C1 segment of cervical spinal cord (tissue), 14 donors: ENCODE data around the gene ZNF296.

Experiments
- DNase-seq, 14 donors: peaks; one replicate each; lab custom pipeline; 2025; lab: John Stamatoyannopoulos, UW

The ZNF296 gene

DNA sequence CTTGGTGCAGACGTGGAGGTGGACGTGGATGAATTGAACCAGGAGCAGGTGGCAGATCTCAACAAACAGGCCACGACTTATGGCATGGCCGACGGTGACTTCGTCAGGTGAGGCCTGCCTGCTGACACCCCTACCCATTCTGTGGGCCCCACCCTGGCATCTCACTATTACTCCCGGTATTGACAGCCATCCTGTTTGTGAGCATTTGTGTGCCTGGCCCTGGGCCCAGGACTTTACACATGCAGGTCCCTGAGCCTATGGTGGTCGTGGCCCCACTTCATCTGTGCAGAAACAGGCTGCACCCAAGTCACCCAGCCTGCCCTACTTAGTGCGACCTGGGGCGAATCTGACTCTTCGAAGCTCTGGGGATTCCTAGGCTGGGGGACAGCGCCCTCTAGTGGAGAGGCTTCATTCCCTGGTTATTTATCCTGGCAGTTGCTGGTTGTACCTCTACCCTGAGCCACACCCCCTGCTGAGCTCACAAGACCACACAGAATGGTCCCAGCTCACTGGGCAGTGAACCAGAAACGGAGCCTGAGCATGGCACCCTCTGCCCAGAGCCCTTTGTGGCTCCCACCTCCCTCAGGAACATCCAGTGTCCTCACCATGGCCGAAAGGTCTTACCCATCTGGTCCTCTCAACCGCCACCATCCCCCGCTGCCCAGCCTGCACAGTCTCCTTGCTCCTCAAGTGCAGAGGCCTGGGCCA, 16.9 kb downstream of the ZNF296 start:
- peak in 13 of 14 donors; percentile 5 to 75 (median 50) for DNase-seq

DNA sequence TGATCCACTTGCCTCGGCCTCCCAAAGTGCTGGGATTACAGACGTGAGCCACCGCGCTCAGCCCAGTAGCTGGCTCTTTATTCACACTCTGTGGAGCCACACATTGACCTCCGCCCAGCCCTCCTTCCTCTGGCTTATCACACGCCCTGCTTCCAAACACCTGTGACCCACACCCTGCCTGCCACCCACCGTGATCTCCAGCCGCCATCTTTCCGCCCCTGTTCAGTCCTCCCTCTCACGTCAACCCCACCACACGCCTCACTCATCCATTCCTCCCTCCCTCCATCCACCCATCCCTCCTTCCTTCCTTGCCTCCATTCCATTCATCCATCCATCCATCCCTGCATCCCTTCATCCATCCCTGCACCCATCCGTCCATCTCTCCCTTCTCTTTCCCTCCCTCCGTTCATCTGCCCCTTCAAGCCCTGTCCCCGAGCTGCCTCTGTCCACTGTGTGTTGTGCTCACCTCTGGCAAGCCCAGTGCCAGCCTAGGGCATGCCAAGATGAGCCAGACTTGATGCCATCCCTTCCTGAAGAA, 17.6 kb downstream of the ZNF296 start:
- no peak for DNase-seq

DNA sequence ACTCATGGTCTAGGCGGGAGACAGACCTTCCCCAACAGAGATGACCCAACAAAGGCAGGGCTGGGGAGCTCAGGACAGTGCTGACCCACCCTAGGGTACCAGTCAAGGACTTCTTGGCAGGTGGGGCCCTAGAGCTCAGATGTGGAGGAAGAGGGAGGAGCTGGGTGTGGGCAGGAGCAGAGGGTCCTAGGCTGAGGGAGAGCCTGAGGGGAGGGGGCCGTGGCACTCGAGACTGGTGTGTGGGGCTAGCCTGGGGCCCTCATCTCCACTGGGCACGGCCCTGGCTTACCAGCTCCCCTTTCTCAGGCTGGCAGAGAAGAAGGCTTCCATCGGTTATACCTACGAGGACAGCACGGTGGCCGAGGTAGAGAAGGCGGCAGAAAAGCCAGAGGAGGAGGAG, 18.8 kb downstream of the ZNF296 start:
- DNase-seq = no peak

DNA sequence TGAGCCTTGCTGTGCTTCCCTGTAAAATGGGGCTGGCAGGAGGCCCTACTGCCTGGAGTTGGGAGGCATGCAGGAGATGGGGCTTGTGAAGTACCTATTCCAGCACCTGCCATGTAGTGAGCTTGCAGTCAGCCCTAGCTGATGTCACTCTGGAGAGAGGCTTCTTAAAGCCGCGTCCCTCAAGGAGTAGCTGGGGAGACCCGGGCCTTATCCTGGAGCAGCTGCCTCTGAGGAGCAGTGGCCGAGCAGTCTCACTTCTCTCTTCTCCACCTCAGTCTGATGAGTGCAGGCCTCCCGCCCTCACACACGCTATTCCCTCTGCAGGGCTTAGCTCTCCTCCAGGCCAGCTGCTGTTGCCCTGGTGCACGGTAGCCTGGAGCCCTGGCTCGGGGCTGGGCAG, 19.4 kb downstream of the ZNF296 start:
- no peak for DNase-seq

DNA sequence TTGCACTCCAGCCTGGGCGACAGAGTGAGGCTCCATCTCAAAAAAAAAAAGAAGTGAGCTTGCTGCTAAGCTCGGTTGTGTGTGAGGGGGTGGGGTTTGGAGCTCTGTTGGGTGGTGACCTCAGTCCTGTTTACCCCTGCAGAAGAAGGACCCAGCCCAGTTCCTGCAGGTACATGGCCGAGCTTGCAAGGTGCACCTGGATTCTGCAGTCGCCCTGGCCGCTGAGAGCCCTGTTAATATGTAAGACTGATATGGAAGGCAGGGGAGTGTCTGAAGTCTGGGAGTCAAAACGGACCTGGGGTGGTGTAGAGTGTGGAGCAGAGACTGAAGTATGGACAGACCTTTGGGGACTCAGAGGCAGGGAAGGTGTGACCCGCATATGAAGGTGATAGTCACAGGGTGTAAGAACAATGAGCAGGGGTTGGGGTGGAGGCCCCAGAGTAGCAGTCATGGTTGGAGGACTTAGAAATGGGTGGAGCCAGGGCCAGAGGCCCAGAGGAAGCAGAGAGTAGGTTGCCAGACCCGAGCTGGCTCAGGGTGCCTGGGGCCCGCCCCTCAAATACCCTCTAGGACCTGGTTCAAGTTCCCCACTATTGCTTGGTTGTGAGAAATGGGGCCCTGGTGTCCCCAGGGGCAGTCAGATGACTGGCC, 24.2 kb downstream of the ZNF296 start:
- DNase-seq = no peak

DNA sequence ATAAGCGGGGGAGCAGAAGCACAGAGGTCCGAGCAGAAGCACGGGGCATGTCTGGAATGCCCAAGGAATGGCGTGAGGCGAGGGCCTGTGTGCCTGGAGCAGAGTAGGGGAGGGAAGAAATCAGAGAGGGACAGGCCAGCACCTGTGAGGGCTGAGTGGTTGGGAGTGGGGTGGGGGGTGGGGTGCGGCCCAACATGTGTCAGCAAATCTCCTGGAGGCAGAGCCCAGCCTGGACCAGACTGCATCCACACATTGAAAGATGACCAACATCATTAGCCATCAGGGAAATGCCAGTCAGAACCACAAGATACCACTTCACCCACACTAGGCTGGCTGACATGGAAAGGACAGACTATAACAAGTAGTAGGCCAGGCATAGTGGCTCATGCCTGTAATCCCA, 26.2 kb downstream of the ZNF296 start:
- no peak for DNase-seq

DNA sequence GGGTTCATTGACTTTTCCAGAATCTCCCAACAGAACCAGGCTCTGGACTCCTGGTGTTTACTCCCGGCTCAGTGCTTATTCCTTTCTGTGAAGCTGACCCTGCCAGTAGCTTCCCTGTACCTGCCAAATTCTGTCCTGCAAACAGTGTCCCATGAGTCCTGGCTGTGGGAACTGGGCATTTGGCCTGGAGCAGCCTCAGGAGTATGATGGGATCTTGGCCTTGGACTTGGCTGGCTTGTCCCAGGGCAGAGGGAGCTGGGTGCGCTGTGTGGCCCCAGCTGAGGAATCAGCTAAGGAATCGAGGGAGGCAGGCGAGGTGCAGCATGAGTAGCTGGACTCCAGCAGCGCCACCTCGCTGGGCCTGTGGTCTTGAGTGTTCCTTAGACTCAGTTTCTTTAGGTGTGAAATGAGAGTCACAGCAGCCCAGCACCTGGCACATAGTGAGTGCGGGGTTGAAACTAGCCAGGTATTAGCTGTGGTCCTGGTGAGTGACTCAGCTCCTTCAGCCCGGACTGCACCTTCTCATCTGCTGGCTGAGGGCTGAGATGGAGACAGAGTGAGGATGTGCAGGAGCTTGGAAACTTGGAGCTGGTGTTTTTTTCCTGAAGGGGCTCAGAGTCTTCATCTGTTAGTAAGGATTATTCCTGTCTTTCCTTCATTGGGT, 27.1 kb downstream of the ZNF296 start:
- DNase-seq = peak in 11 of 14 donors; percentile 2 to 53 (median 43)

DNA sequence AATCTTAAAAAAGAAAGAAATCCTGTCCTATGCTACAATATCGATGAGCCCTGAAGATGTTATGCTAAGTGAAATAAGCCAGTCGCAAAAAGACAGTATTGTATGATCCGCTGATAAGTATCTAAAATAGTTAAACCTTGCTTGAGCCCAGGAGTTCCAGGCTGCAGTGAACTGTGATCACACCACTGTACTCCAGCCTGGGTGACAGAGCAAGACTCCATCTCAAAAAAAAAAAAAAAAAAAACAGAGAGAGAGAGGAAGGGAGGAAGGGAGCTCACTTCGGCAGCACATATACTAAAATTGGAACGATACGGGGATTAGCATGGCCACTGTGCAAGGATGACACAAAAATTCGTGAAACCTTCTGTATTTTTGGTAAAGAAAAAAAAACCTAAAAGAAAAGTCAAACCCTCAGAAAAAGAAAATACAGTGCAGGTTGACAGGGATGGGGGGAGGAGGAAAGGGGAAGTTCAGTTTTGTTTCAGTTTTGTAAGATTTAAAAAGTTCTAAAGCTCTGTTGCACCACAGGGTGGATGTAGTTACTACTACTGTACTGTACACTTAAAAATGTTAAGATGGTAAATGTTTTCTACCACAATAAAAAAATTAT, 29.0 kb downstream of the ZNF296 start:
- no peak for DNase-seq

DNA sequence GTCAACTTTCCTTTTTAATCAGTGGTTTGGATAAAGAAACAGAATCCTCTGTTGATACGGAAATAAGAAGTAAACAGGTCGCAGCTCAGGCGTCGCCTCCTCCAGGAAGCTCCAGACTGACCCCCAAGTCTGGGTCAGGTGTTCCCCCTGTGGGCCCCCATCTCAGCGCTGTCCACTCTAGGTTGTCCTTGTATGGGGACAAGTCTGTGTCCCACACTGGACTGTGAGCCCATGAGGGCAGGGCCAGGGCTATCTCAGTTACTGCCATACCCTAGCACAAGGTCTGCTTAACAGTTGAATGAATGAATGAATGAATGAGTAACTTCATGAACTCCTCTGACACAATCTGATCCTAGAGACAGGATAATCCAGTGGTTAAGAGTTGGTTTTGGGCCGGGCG, 29.9 kb downstream of the ZNF296 start:
- peak in 1 of 14 donors; percentile 41 for DNase-seq

DNA sequence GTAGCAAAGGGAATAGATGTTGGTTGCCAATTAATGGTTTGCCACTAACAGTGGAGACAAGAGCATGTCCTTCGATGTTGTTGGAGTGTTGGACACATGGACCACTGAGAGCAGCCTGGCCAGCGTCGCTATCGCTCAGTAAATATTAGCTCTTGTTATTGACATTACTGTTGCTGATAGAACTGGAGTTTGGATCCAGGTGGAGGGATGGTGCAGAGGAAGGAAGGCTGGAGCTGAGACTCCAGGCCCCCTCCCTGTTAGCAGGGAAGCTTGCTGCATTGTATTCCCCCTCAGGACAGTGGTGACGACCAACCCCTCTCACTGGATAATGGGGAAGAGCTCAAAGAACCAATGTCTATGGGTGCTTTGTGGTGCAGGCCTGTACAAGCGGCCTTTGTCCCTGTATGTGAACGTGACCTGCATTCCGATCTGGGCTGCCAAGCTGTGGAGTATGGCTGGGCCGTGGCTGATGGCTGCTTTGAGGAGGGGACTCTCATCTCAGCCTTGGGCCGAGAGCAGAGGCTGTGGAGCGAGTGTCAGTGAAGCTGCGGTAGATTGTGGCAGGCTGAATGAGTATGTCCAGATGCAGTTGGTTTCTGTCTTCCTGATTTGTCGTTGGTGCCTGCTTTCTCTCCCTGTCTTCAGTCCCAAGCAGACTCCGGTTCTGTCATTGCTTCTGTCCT, 30.5 kb downstream of the ZNF296 start:
- DNase-seq = peak in 13 of 14 donors; percentile 9 to 85 (median 73)

DNA sequence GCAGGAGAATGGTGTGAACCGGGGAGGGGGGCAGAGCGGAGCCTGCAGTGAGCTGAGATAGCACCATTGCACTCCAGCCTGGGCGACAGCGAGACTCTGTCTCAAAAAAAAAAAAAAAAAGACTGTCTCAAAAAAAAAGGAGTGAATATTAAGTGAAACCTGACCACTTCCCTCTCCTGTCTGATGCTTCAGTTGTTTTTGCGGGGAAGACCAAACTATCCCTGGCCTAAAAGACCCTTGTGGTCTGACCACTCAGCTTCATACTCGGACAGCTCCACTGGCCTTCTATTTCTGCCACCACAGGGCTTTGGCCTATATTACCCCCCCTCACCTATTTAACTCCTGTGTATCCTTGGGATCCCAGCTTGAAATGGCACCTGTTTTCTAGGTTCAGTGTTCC, 35.2 kb downstream of the ZNF296 start:
- no peak for DNase-seq

DNA sequence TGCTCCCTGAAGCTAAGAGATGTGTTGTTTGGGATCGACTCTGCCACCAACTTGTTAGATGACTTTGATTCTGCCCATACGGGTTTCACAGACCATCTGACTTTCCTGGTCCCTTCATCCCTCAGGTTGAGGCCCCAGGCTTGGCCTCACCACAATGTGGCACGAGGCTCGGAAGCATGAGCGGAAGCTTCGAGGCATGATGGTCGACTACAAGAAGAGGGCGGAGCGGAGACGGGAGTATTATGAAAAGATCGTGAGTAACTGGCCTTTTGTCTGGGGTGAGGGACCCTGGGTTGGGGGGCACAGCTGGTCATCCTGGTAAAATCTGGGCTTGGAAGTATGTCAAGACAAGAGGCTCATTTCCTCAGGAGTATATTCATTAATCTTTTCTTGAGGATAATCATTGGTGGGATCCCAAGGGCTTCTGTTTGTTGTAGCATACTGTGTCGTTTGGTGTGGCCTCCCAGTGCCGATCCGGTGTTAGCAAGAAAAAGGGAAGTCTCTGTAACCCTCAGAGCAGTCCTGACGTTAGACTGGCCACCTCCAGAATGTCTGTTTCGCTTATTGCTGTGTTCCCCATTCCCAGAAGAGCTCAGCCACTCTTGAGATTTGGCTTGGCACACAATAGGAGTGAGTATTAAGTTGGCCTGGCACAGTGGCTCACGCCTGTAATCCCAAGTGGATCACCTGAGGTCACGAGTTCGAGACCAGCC, 36.1 kb downstream of the ZNF296 start:
- no peak for DNase-seq

DNA sequence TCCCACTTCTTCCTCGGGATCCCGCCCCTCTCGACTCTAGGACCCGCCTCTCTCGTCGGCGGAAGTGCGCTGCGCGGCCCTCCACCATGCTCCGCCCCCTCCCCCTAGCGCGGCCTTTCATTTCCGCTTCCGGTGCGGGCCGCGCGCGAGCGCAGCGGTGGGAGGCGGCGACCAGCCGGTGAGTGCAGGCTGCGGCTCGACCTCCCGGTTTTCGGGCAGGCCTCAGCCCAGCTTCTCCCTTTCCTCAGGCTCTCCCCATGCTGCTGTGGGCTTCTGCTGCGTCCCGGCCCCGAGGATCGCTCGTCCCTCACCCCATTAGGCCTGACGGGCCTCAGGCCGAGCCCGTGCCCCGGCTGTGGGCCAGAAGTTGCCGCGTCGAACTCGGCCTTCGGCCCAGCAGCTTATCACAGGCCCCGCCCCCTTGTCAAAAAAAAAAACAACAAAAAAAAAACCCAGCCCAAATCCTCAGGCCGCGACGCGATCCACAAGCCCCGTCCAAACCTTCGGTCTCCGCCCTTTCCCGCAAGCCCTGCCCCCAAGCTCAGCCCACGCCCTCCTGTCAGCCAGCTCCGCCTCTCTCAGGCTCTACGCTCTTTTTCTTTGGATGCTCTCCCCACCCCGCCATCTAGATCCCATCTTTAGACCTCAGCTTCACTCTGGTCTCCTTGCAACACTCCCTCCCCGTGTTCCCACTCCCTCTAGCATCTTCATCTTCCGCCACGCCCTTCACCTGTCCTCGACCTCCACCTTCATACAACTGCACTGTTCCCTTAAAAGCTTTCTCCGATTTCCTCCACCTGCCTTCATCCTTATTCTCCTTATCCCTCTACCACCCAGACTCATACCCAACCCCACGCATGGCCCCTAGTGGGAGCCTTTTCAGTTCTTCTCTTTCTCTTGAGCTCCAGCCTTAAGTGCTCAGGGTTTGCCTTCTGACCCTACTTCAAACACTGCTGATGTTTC, 37.1 kb downstream of the ZNF296 start, which contains the start of gene CLASRP:
TSS of gene CLASRP (plus strand) at position 115 of the 963 bp plus-strand sequence. CDS start 1,168 bp downstream, outside the sequence.
- peak in 13 of 14 donors; percentile 59 to 91 (median 83) for DNase-seq

DNA sequence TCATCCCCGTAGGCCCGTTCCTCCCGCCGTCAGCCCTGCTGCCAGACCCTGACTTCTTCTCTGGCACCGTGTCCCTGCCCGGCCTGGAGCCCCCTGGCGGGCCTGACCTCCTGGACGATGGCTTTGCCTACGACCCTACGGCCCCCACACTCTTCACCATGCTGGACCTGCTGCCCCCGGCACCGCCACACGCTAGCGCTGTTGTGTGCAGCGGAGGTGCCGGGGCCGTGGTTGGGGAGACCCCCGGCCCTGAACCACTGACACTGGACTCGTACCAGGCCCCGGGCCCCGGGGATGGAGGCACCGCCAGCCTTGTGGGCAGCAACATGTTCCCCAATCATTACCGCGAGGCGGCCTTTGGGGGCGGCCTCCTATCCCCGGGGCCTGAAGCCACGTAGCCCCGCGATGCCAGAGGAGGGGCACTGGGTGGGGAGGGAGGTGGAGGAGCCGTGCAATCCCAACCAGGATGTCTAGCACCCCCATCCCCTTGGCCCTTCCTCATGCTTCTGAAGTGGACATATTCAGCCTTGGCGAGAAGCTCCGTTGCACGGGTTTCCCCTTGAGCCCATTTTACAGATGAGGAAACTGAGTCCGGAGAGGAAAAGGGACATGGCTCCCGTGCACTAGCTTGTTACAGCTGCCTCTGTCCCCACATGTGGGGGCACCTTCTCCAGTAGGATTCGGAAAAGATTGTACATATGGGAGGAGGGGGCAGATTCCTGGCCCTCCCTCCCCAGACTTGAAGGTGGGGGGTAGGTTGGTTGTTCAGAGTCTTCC, 38.7 kb downstream of the ZNF296 start:
- no peak for DNase-seq

DNA sequence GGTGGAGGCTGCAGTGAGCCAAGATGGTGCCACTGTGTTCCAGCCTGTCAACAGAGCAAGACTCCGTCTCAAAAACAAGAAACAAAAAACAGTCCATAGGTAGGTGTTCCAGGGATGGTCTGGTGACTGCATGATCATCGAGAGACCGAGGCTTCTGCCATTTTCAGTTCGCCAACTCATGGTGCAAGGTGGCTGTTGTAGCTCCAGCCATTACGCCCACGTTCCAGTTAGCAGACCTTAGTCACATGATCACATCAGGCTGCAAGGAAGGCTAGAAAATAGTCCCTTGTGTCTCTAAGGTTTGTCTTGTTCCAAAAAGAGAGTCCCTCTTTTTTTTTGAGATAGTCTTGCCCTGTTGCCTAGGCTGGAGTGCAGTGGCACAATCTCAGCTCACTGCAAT, 40.5 kb downstream of the ZNF296 start:
- DNase-seq = no peak

DNA sequence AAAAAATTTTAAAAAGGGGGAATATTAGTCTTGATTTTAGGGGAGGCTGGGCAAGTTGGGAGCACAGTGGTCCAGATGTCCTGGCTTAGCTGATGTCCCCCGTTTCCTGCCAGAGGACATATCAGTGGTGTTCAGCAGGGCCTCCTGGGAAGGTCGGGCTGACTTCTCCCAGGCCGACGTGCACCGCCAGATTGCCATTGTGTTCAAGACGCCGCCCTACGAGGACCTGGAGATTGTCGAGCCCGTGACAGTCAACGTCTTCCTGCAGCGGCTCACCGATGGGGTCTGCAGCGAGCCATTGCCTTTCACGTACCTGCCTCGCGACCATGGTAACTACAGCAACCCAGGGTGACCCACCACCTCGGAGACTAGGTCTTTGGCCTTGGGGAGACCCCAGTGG, 43.9 kb downstream of the ZNF296 start:
- DNase-seq = no peak

DNA sequence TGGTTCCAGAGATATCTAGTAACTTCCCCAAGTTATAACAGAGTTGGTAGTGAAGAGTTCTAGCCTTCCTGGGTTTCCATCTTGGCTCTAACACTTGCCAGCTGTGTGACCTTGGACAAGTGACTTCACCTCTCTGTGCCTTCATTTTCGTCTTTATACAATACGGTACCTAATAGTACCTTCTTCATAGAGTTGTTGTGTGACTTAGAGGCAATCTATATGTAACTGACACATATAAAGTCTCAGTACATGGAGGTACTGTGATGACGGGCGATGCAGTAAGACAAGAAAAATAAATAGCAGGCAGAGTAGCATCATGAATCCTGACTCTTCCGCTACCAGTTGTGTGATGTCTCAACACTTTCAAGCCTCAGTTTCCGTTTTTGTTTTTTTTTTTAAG, 45.5 kb downstream of the ZNF296 start:
- no peak for DNase-seq

DNA sequence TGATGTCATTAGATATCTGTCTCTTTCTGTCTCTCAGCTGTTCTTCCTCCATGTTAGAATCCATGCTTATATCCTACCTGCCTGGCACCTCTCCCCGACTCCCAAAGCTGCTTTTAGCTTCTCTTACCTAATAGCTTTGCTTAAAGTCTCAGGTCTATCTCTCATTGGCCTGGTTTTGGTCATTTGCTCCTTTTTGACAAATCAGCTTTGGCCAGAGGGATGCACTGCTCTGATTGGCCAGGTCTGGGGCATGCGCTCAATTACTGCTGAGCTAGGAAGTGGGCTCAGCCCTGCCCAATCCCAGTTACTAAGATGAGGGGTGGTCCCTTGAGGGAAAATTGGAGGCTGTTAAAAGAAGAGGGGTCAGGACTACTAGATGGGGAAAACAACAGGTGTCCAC, 48.9 kb downstream of the ZNF296 start:
- no peak for DNase-seq

DNA sequence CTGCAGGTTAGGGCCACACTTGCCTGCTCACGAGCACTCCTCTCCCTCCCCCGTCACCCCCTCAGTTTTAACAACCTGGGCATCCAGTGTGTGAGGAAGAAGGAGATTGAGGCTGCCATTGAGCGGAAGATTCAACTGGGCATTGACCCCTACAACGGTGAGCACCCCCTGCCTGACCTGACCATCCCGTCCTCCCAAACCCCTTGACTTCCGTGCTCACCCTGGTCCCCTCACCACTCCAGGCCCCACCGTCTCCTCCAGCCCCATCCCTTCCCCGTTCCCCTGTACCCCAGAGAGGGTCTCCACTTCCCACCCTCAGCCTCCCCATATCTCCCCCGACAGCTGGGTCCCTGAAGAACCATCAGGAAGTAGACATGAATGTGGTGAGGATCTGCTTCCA, 51.0 kb downstream of the ZNF296 start:
- DNase-seq = no peak
